Peyer's patch (tissue), 4 donors: ENCODE measurements around the gene OBSCN.
"Not testable (repeated sequence)": the region's sequence is repeated elsewhere in the genome, so short reads cannot be mapped to it uniquely, and the experiment has no call there.

Experiments used
- POLR2A ChIP-seq, 2 donors: fragments of 450-650 bp; IDR thresholded peaks; one replicate each; pipeline ENCODE4 v1.5.1; 2017; ENCODE audit warnings: antibody characterized with exemption in 2 of 2, mild to moderate bottlenecking in 2 of 2, moderate library complexity in 2 of 2
- TF ChIP-seq, protein P1 (sequence below), 6 experiments: fragments of 450-650 bp in 4 of 6; fragments of 200-600 bp in 2 of 6; sonication (generic) in 1 of 6; IDR thresholded peaks; one replicate each; pipeline ENCODE4 v1.5.1; 2017 to 2019; ENCODE audit warnings: antibody characterized with exemption in 6 of 6, mild to moderate bottlenecking in 3 of 6, moderate library complexity in 1 of 6

DNA sequence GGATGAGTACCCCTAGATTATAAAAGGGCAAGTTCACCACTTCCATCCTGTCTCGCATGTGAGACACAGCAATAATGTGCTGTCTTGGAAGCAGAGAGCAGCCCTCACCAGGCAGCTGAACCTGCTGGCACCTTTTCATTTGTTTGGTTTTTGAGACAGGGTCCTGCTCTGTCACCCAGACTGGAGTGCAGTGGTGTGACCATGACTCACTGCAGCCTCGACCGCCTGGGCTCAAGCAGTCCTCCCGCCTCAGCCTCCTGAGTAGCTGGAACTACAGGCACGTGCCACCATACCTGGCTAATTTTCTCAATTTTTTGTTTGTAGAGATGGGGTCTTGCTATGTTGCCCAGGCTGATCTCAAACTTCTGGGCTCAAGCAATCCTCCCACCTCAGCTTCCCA lies 20.3 kb downstream of the OBSCN start:
- TF ChIP-seq, protein P1, sequence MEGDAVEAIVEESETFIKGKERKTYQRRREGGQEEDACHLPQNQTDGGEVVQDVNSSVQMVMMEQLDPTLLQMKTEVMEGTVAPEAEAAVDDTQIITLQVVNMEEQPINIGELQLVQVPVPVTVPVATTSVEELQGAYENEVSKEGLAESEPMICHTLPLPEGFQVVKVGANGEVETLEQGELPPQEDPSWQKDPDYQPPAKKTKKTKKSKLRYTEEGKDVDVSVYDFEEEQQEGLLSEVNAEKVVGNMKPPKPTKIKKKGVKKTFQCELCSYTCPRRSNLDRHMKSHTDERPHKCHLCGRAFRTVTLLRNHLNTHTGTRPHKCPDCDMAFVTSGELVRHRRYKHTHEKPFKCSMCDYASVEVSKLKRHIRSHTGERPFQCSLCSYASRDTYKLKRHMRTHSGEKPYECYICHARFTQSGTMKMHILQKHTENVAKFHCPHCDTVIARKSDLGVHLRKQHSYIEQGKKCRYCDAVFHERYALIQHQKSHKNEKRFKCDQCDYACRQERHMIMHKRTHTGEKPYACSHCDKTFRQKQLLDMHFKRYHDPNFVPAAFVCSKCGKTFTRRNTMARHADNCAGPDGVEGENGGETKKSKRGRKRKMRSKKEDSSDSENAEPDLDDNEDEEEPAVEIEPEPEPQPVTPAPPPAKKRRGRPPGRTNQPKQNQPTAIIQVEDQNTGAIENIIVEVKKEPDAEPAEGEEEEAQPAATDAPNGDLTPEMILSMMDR (IDR thresholded peaks at IDR 0.05), result not testable (repeated sequence)
- TF ChIP-seq POLR2A (IDR thresholded peaks at IDR 0.05), result not testable (repeated sequence)
